Central memory CD8-positive, alpha-beta T cell (primary cell): ENCODE measurements around the gene ELMOD1.

Source experiments
- ATAC-seq: fragments of 150-1000 bp; cut with Tn5 transposase; replicated peaks from 2 replicates; pipeline ENCODE4 v1.10.0; 2022; ENCODE audit warnings: mild to moderate bottlenecking, moderate FRiP score, moderate number of reproducible peaks; ENCODE audit not compliant: poor library complexity, severe bottlenecking; ENCODE audit errors: extremely low read depth
- DNase-seq, 2 donors: peaks; one replicate each; pipeline ENCODE4 v3.0.0; 2021; ENCODE audit warnings: low spot score in 2 of 2
- H3K27ac Mint-ChIP-seq: one replicate; pipeline ENCODE4 v1.8.0; 2022; ENCODE audit warnings: low read depth, mild to moderate bottlenecking, moderate library complexity, mixed read lengths
- H3K27me3 Mint-ChIP-seq: one replicate; pipeline ENCODE4 v1.8.0; 2022; ENCODE audit warnings: mixed read lengths
- H3K36me3 Mint-ChIP-seq: one replicate; pipeline ENCODE4 v1.8.0; 2022; ENCODE audit warnings: mild to moderate bottlenecking, moderate library complexity, mixed read lengths; ENCODE audit not compliant: insufficient read depth
- H3K4me1 Mint-ChIP-seq: one replicate; pipeline ENCODE4 v1.8.0; 2022; ENCODE audit warnings: mixed read lengths
- H3K4me3 Mint-ChIP-seq: one replicate; pipeline ENCODE4 v1.8.0; 2022; ENCODE audit warnings: mild to moderate bottlenecking, moderate library complexity, mixed read lengths
- H3K9me3 Mint-ChIP-seq: one replicate; pipeline ENCODE4 v1.8.0; 2022; ENCODE audit warnings: mixed read lengths

The ELMOD1 gene

DNA sequence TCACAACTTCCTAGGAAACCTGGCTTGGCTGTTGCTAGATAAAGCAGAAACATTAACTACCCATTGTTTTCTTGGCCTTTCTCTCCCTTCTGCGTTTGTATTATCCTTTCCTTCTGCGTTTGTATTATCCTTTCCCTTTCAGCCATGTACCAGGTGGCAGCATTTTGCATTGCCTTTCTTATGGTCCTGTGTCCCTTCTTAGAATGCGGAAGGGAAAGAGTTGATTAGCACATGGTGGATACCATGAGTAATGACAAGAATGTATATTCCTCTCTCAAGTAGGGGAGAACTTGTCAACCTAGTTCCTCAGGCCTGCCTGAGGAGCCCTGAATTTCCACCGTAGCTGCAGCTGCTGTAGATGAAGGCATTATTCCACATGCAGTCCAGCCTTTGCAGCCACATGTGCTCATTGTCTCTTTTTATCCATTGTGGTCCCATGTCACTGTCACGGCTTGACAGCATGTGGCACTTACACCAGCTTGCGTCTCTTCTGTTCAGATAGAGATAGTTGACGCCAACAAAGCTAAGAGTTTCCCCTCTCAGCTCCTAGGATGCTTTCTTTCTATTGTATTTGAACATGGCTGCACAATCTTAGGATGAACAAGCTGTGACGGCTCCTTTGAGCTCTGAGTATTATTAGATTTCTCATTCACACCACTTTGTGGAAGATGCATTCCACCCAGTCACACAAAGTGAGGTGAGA lies 76.1 kb downstream of the ELMOD1 start:
- Mint-ChIP-seq H3K36me3 (no peaks in the 10 kb centered on the region), H3K27ac (no peak overlapping the region), H3K9me3 (no peaks in the 10 kb centered on the region), H3K4me1 (no peaks in the 10 kb centered on the region), H3K27me3 (peaks cover 41% of the 10 kb centered on the region), H3K4me3 (no peak overlapping the region)
- DNase-seq (no peak), ATAC-seq (no peak)

DNA sequence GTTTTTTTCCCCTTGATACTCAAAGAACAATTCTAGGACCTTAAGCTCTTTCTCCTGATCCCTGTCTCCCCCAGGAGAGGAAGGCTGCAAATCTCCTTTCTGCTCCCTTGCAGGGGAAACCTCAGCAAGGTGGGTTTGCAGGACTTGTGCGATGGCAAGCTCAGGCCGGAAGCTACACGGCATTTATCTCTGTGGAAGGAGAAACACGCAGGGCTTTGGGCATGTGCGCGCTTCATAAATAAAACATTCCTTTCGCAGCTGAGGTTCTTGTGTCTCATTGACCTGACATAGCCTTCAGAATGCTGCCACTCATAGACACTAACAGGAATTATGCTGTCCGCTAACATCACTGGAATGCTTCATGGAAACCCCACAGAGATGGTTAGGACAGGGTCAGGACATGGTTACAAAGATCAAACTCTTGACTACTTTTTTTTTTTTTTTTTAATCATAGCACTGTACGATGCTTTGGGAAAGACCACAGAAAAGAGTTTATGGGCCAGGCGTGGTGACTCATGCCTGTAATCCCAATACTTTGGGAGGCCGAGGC lies 78.3 kb downstream of the ELMOD1 start:
- Mint-ChIP-seq H3K4me3 (no peak overlapping the region), H3K27ac (no peak overlapping the region), H3K36me3 (no peaks in the 10 kb centered on the region), H3K4me1 (no peaks in the 10 kb centered on the region), H3K9me3 (no peaks in the 10 kb centered on the region), H3K27me3 (peaks cover 41% of the 10 kb centered on the region)
- no peak for ATAC-seq
- no peak for DNase-seq

- Mint-ChIP-seq H3K4me1 (no peaks in the 10 kb centered on the region), H3K27ac (no peak overlapping the region), H3K4me3 (no peak overlapping the region), H3K36me3 (no peaks in the 10 kb centered on the region), H3K27me3 (peaks cover 36% of the 10 kb centered on the region), H3K9me3 (no peaks in the 10 kb centered on the region)
- DNase-seq (no peak), ATAC-seq (no peak)
These were observed 79.1 kb downstream of the ELMOD1 start for GRCh38 chr11:107669893-107670601.

DNA sequence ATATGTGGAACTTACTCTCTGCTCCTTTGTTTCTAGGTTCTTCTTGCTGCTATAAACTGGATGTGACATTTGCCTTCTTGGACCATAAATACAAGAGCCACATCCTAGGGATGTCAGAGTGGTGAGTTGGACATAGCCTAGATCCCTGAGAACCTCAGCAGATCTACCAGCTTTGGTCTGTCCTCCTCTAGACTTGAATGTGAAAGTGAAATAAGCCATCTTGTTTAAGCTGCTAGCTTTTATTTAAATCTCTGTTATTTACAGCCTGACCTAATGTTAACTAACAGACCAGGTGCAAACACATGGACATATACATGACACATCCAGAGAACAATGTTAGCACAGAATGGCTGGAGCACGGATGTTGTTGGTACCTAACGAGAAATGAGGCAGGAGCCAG lies 85.0 kb downstream of the ELMOD1 start:
- H3K4me1 Mint-ChIP-seq: no peaks in the 10 kb centered on the region
- peaks cover 28% of the 10 kb centered on the region for H3K27me3 Mint-ChIP-seq
- no peaks in the 10 kb centered on the region for H3K9me3 Mint-ChIP-seq
- no peak for DNase-seq
- H3K4me3 Mint-ChIP-seq: no peak overlapping the region
- no peaks in the 10 kb centered on the region for H3K36me3 Mint-ChIP-seq
- no peak overlapping the region for H3K27ac Mint-ChIP-seq
- ATAC-seq: no peak

GRCh38 chr11:107676336-107677057 lies 85.5 kb downstream of the ELMOD1 start:
- Mint-ChIP-seq H3K36me3 (no peaks in the 10 kb centered on the region), H3K27ac (no peak overlapping the region), H3K4me1 (no peaks in the 10 kb centered on the region), H3K4me3 (no peak overlapping the region), H3K9me3 (no peaks in the 10 kb centered on the region), H3K27me3 (peaks cover 28% of the 10 kb centered on the region)
- DNase-seq (no peak), ATAC-seq (no peak)

- Mint-ChIP-seq H3K9me3 (no peaks in the 10 kb centered on the region), H3K4me1 (no peaks in the 10 kb centered on the region)
These were observed 87.1 kb downstream of the ELMOD1 start for GRCh38 chr11:107677924-107678631.

DNA sequence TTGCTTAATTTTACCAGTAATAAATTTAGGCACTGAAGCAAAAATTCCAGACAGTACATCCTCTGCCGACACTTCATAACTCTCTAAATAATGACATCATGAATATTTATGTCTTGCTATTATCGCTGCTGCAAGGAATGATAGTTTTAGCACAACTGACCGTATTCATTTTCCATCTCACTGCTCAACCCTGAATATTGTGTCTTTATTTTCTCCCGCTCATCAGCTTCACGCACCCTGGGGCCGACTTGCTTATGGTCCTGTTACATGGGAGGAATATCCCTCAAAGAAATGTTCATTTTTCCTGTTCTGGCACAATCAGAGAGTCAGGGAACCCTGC lies 87.7 kb downstream of the ELMOD1 start:
- Mint-ChIP-seq H3K4me1 (no peaks in the 10 kb centered on the region), H3K27ac (no peak overlapping the region), H3K27me3 (peaks cover 19% of the 10 kb centered on the region), H3K36me3 (no peaks in the 10 kb centered on the region), H3K9me3 (no peaks in the 10 kb centered on the region), H3K4me3 (no peak overlapping the region)
- ATAC-seq (no peak), DNase-seq (no peak)

More at GRCh38 chr11:107677924-107678631, 87.1 kb downstream of the ELMOD1 start:
- Mint-ChIP-seq H3K36me3 (no peaks in the 10 kb centered on the region), H3K4me3 (no peak overlapping the region), H3K27me3 (peaks cover 19% of the 10 kb centered on the region), H3K27ac (no peak overlapping the region)
- ATAC-seq (no peak), DNase-seq (no peak)

- H3K4me1 Mint-ChIP-seq: no peaks in the 10 kb centered on the region
- peaks cover 19% of the 10 kb centered on the region for H3K27me3 Mint-ChIP-seq
- DNase-seq (no peak), ATAC-seq (no peak)
- no peaks in the 10 kb centered on the region for H3K9me3 Mint-ChIP-seq
- H3K4me3 Mint-ChIP-seq: no peak overlapping the region
- no peaks in the 10 kb centered on the region for H3K36me3 Mint-ChIP-seq
- H3K27ac Mint-ChIP-seq: no peak overlapping the region
These were observed 88.5 kb downstream of the ELMOD1 start for GRCh38 chr11:107679255-107680024.

- no peak for DNase-seq
- H3K4me1 Mint-ChIP-seq: no peaks in the 10 kb centered on the region
- H3K4me3 Mint-ChIP-seq: no peak overlapping the region
- H3K36me3 Mint-ChIP-seq: no peaks in the 10 kb centered on the region
- ATAC-seq: no peak
- H3K9me3 Mint-ChIP-seq: no peaks in the 10 kb centered on the region
- H3K27me3 Mint-ChIP-seq: peaks cover 12% of the 10 kb centered on the region
- H3K27ac Mint-ChIP-seq: no peak overlapping the region
These were observed 91.2 kb downstream of the ELMOD1 start for GRCh38 chr11:107682171-107682570.

DNA sequence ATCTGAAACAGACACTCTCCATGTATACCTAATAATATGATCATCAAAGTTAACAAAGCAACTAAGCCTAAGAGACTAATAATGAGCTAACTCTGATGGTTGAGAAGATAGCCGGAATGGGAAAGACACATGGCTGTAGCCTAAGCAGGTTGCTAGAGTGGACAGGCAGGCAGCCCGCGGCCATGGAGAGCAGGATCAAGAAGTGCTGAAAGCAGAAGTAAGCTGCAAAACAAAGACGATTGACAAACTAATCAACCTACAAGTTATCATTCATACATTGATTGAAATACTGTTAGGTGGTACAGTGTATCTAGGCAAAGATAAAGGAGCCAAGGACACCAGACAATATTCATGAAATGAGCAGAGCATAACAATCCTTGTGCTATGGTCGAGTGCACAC lies 91.6 kb downstream of the ELMOD1 start:
- no peak overlapping the region for H3K27ac Mint-ChIP-seq
- H3K4me1 Mint-ChIP-seq: no peaks in the 10 kb centered on the region
- DNase-seq (no peak), ATAC-seq (no peak)
- H3K27me3 Mint-ChIP-seq: peaks cover 12% of the 10 kb centered on the region
- no peaks in the 10 kb centered on the region for H3K36me3 Mint-ChIP-seq
- no peaks in the 10 kb centered on the region for H3K9me3 Mint-ChIP-seq
- no peak overlapping the region for H3K4me3 Mint-ChIP-seq

DNA sequence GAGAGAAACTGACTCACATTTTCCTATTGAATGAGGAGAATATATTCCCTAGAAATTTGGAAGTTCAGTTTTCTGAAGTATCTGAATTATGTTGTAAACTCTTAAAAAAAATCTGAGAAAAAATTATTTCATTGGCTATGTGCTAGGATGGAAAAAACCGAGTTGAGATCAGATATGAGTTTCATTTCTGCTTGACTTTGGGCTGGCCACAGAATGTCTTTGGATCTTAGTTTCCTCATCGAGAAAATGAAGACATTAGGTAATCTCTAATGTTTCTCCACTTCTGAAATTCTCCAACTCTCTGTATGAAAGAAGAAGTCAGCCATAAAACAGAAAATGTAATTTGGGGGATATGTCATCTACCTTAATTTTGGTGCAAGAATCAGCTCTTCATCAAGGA lies 92.1 kb downstream of the ELMOD1 start:
- no peaks in the 10 kb centered on the region for H3K36me3 Mint-ChIP-seq

GRCh38 chr11:107683807-107684206 lies 92.9 kb downstream of the ELMOD1 start:
- H3K27me3 Mint-ChIP-seq: peaks cover 6% of the 10 kb centered on the region
- DNase-seq: no peak
- H3K36me3 Mint-ChIP-seq: no peaks in the 10 kb centered on the region
- H3K4me1 Mint-ChIP-seq: no peaks in the 10 kb centered on the region
- H3K9me3 Mint-ChIP-seq: no peaks in the 10 kb centered on the region
- no peak overlapping the region for H3K4me3 Mint-ChIP-seq
- H3K27ac Mint-ChIP-seq: no peak overlapping the region
- no peak for ATAC-seq

More for the DNA sequence above, 92.1 kb downstream of the ELMOD1 start:
- peaks cover 12% of the 10 kb centered on the region for H3K27me3 Mint-ChIP-seq
- H3K27ac Mint-ChIP-seq: no peak overlapping the region
- H3K4me3 Mint-ChIP-seq: no peak overlapping the region
- H3K9me3 Mint-ChIP-seq: no peaks in the 10 kb centered on the region
- ATAC-seq (no peak), DNase-seq (no peak)
- H3K4me1 Mint-ChIP-seq: no peaks in the 10 kb centered on the region
